ENCODE data around the gene FLNA. TPM values are rescaled to one million over a fixed set of nuclear protein-coding genes. Genes with fewer than 3 reads are reported as not detected.

FLNA gene
- total RNA-seq, 1 experiment from 2014 or later: 1,210 TPM

DNA sequence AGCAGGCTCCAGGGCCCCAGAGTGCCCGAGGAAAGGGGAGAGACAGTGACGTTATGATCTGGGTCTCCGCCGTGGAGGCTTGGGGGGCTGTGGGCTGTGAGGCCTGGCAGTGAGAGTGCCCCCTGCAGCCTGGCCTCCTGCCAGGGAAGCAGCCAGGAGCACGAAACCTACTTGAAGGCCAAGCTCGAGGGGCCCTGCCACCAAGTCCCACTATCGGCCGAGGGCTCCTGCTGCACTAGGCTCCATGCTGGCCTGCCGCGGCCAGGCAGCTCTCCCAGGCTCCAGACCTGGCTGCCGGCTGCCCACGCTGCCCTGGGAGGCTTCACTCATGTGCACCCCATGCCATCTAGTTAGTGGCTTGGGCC, 18.7 kb downstream of the FLNA start:
- Histone ChIP-seq H3K9me3 (ENCODE audit: low read depth, low read length, poor library complexity, severe bottlenecking) (no peaks in the 10 kb centered on the region), H3K27ac (ENCODE audit: low read depth, low read length, poor library complexity, severe bottlenecking) (no peak overlapping the region), H3K36me3 (ENCODE audit: insufficient read depth, low read length, poor library complexity, severe bottlenecking) (peaks cover 81% of the 10 kb centered on the region), H3K4me3 (ENCODE audit: low read depth, low read length, poor library complexity, severe bottlenecking) (no peak overlapping the region), H3K27me3 (replicated peaks; ENCODE audit: insufficient read depth, low read depth, low read length, poor library complexity) (no peaks in the 10 kb centered on the region), H3K4me1 (ENCODE audit: insufficient read depth, low read length, poor library complexity, severe bottlenecking) (no peaks in the 10 kb centered on the region)
- POLR2A ChIA-PET (ENCODE audit: low non-redundant PET): no interaction called here
- intact Hi-C loops (cut with micrococcal nuclease; ENCODE audit: unreplicated experiment): no loop called here
- no peak for TF ChIP-seq EZH2 (IDR thresholded peaks at IDR 0.05; ENCODE audit: borderline replicate concordance, low read depth, low read length, poor library complexity, severe bottlenecking)
- TF ChIP-seq, protein P1, sequence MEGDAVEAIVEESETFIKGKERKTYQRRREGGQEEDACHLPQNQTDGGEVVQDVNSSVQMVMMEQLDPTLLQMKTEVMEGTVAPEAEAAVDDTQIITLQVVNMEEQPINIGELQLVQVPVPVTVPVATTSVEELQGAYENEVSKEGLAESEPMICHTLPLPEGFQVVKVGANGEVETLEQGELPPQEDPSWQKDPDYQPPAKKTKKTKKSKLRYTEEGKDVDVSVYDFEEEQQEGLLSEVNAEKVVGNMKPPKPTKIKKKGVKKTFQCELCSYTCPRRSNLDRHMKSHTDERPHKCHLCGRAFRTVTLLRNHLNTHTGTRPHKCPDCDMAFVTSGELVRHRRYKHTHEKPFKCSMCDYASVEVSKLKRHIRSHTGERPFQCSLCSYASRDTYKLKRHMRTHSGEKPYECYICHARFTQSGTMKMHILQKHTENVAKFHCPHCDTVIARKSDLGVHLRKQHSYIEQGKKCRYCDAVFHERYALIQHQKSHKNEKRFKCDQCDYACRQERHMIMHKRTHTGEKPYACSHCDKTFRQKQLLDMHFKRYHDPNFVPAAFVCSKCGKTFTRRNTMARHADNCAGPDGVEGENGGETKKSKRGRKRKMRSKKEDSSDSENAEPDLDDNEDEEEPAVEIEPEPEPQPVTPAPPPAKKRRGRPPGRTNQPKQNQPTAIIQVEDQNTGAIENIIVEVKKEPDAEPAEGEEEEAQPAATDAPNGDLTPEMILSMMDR (conservative IDR thresholded peaks at IDR 0.05; ENCODE audit: low read depth, low read length): no peak
- no peak for DNase-seq (ENCODE audit: low spot score)
- CTCF ChIA-PET: no interaction called here
- BruUV-seq (replicated peaks): no TSS peak

DNA sequence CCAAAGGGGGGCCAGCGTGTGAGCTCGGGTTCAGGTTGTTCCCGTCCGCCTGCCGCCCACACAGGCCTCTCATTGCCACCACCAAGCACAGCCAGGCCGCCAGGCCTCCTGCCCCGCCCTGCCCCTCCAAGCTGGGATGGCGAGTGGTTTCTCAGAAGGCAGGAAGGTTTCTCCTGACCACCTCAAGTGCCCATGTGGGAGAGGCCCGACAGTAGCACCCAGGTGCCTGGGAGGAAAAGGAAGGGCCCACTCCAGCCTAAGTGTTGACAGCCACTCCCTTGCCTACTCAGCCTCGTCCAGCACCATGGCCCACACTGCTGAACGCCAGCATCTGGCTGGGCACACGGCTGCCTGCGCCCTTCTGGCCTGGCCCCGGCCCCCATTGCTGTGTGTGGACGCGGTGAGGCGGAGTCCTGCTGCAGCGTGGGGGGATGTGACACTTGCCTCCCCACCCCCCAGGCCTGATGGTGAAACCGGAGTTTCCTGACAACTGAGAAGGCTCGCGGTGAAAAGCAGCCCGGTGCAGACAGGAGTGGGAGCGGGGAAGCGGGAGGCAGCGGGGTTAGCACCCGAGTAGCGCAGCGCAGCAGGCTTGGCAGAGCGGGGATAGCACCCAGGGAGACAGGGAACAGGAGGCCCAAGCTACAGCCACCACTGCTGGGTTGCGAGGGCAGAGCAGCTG, 19.2 kb downstream of the FLNA start:
- Histone ChIP-seq H3K27me3 (replicated peaks; ENCODE audit: insufficient read depth, low read depth, low read length, poor library complexity) (no peaks in the 10 kb centered on the region), H3K9me3 (ENCODE audit: low read depth, low read length, poor library complexity, severe bottlenecking) (no peaks in the 10 kb centered on the region), H3K27ac (ENCODE audit: low read depth, low read length, poor library complexity, severe bottlenecking) (no peak overlapping the region), H3K4me1 (ENCODE audit: insufficient read depth, low read length, poor library complexity, severe bottlenecking) (no peaks in the 10 kb centered on the region), H3K36me3 (ENCODE audit: insufficient read depth, low read length, poor library complexity, severe bottlenecking) (peaks cover 79% of the 10 kb centered on the region), H3K4me3 (ENCODE audit: low read depth, low read length, poor library complexity, severe bottlenecking) (no peak overlapping the region)
- CTCF ChIA-PET: no interaction called here
- intact Hi-C loops (cut with micrococcal nuclease; ENCODE audit: unreplicated experiment): no loop called here
- POLR2A ChIA-PET (ENCODE audit: low non-redundant PET): no interaction called here
- no TSS peak for BruUV-seq (replicated peaks)
- TF ChIP-seq, protein P1 (conservative IDR thresholded peaks at IDR 0.05; ENCODE audit: low read depth, low read length): no peak
- TF ChIP-seq EZH2 (IDR thresholded peaks at IDR 0.05; ENCODE audit: borderline replicate concordance, low read depth, low read length, poor library complexity, severe bottlenecking): no peak
- DNase-seq (ENCODE audit: low spot score): no peak

DNA sequence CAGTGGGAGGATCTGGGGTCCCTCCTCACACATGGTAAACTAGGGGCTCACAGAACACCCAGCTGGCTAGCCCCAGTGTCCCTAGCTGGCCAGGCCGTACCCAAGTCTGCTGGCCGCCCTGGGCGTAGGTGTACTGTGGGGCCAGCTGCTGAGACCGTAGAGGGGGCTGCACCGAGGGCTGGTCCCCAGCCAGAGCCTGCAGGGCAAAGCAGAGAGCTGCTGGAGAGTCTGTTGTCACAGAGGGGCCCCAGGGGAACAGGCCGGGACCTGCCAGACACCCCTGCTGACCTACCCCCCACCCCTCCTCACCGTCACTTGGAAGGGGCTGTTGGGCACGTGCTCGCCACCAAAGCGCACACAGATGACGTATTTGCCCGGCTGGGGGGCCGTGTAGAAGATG, 19.9 kb downstream of the FLNA start:
- intact Hi-C loops (cut with micrococcal nuclease; ENCODE audit: unreplicated experiment): no loop called here
- no TSS peak for BruUV-seq (replicated peaks)
- TF ChIP-seq EZH2 (IDR thresholded peaks at IDR 0.05; ENCODE audit: borderline replicate concordance, low read depth, low read length, poor library complexity, severe bottlenecking): no peak
- TF ChIP-seq, protein P1 (conservative IDR thresholded peaks at IDR 0.05; ENCODE audit: low read depth, low read length): no peak
- no peaks in the 10 kb centered on the region for H3K9me3 ChIP-seq (ENCODE audit: low read depth, low read length, poor library complexity, severe bottlenecking)
- H3K36me3 ChIP-seq (ENCODE audit: insufficient read depth, low read length, poor library complexity, severe bottlenecking): peaks cover 78% of the 10 kb centered on the region
- H3K4me1 ChIP-seq (ENCODE audit: insufficient read depth, low read length, poor library complexity, severe bottlenecking): no peaks in the 10 kb centered on the region
- H3K27me3 ChIP-seq (replicated peaks; ENCODE audit: insufficient read depth, low read depth, low read length, poor library complexity): no peaks in the 10 kb centered on the region
- H3K27ac ChIP-seq (ENCODE audit: low read depth, low read length, poor library complexity, severe bottlenecking): no peak overlapping the region
- CTCF ChIA-PET: no interaction called here
- no peak overlapping the region for H3K4me3 ChIP-seq (ENCODE audit: low read depth, low read length, poor library complexity, severe bottlenecking)
- POLR2A ChIA-PET (ENCODE audit: low non-redundant PET): no interaction called here
- DNase-seq (ENCODE audit: low spot score): no peak

Measured in A673 (cell line).